HG03521 (cell line): Measurements from ENCODE around the gene MBD3L3.
"Not testable (repeated sequence)": the region's sequence is repeated elsewhere in the genome, so short reads cannot be mapped to it uniquely, and the experiment has no call there.

Experiments
- ATAC-seq: cut with Tn5 transposase; IDR thresholded peaks from one replicate; pipeline ENCODE4 v1.9.1; 2021; ENCODE audit warnings: mild to moderate bottlenecking, moderate library complexity; ENCODE audit not compliant: unreplicated experiment

MBD3L3 gene

DNA sequence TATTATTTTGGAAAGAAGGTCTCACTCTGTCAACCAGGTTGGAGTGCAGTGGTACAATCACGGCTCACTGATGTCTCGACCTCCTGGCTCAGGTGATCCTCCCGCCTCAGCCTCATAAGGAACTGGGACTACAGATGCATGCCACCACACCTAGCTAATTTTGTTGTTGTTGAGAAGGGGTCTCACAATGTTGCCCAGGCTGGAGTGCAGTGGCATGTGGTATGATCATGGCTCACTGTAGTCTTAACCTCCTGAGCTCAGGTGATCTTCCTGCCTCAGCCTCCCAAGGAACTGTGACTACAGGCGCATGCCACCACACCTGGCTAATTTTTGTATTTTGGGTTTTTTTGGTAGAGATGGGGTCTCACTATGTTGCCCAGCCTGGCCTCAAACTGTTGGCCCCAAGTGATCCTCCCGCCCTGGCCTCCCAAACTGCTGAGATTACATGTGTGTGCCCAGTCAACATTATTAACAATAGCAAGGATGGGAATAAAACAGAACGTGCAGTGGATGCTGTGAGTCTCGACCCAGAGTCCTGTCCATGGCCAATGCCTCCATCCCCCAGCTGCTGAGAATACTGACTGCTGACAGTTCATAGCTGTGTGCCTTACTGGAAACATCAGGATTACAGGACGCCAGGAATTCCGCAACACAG is 5.4 kb upstream of the MBD3L3 start:
- no peak for ATAC-seq

DNA sequence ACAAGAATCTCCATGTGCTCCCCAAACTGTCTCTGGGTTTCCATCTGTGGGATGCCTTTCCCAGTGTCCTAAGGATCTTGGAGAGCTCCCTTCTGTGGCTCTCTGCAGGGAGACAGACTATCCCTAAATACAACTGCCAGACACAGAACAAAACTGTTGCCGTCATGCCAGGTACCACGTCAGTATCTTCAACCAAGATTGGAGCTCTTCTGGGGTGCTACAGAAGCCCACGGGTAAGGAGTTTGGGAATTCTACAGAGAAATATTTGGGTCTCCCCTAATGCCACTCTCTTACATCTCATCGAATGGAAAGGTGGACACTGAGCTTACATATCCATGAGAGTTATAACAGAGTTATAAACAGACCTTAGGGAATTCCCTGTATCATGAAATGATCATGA is 4.9 kb upstream of the MBD3L3 start:
- ATAC-seq, result no peak

- not testable (repeated sequence) for ATAC-seq
Observed at GRCh38 chr19:7059977-7060376, 1.5 kb upstream of the MBD3L3 start.

DNA sequence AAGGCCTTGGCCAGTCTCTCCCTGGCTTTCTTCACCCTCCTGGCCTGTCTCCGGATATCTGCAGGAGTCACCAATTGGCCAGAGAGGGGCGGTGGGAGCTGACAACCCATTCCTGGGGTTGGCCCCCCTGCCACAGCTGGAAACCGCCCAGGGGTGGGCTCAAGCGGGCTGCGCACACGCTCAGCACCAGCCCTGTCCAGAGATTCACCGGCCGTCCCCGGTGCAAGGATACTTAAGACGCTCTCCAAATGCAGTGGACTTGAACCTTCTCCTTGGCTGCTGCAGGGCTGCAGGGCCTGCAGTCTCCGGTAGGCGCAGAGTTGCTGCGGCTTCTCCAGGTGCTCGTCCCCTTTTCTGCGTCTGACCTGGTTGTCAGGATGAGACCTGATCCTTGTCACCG is 2.1 kb downstream of the MBD3L3 start:
- not testable (repeated sequence) for ATAC-seq

- ATAC-seq, result not testable (repeated sequence)
Observed at GRCh38 chr19:7055679-7056078, 2.8 kb downstream of the MBD3L3 start.

DNA sequence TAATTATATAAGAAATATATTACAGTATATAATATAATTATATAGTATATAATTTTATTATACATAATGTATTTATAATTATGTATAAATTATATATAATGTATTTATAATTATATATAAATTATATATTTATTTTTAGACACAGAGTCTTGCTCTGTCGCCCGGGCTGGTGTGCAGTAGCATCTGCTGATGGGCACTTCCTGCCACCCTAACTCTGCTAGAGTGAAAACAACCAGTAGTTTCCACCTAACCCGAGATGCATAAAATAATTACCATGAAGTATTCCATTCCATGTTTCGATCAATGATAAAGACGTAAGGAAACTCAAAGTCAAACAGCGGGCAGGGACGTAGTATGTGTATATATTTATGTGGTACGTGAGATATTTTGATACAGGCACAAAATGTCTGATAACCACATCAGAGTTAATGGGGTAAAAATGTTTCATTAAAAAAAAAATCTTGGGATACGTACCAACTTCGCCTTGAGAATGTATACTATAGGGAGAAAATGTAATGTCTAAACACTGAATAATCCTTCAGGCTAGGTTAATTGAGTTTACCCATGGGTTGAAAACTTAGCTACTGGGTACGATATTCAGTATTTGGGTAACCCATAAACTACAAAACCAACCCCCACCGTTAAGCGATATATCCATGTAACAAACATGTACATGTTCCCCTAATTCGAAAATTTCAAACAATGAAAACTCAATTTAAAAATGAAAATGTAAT is 3.7 kb downstream of the MBD3L3 start:
- ATAC-seq, result not testable (repeated sequence)

- ATAC-seq, result not testable (repeated sequence)
Observed at GRCh38 chr19:7052896-7053295, 5.6 kb downstream of the MBD3L3 start.

DNA sequence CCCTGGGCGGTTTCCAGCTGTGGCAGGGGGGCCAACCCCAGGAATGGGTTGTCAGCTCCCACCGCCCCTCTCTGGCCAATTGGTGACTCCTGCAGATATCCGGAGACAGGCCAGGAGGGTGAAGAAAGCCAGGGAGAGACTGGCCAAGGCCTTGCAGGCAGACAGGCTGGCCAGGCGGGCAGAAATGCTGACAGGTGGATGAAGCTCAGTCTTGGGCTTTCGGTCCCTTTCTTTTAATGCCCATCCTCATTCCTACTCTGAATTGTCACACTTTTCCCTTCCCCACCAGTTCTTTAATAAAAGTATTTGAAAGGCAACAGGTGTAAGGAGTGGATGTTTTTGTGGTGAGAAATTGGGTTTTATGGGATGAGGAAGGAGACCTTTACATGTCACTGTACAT is 7.1 kb downstream of the MBD3L3 start:
- ATAC-seq, result not testable (repeated sequence)

DNA sequence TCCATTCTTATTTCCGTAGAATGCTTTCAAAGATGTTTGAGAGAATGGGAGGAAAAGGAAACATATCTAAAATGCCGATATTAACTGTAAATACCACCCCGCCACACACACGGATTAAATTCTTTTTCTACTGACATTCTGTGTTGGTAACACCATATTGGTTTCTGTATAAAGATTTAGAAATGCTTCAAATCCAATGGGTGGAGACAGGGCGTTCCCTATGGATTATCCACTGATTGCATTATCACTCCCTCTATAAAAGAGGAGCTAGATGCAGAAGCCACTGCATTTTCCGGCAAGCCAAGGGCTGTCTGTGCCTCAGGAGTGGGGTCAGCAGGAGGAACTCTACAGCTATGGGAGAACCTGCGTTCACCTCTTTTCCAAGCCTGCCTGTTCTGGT is 9.5 kb downstream of the MBD3L3 start, which contains the start of gene MBD3L2:
Gene MBD3L2 (plus strand): TSS at position 301 of the 400 bp plus-strand sequence. CDS start 53 bp downstream, at position 354.
- ATAC-seq, result not testable (repeated sequence)

DNA sequence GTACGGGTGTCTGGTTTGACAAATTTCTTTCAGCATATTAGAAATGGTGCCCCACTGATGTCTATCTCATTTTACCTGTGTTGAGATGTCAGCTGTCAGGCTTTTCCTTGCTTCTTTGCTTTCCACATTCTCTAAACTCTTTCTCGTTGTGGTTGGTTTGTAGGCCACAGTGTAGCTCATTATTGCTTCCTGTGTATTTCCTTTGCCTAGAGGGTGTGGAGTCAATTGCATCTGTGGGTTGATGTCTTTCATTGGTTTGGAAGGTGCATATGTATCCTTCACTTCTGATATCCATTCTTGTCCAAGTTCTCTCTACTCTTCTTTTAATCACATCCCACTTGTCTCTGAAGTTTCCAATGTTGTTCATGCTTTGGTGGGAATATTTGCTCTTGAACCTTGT is 16.9 kb downstream of the MBD3L3 start:
- not testable (repeated sequence) for ATAC-seq

DNA sequence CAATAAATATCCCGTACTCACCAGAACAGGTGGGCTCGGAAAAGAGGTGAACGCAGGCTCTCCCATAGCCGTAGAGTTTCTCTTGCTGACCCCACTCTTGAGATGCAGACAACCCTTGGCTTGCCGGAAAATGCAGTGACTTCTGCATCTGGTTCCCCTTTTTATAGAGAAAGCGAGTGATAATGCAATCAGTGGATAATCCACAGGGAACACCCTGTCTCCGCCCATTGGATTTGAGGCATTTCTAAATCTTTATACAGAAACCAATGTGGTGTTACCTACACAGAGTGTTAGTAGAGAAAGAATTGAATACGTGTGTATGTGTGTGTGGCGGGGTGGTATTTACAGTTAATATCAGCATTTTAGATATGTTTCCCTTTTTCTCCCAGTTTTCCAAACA is 18.4 kb downstream of the MBD3L3 start, which contains the start of gene MBD3L4:
Gene MBD3L4 (minus strand): TSS at position 101 of the 400 bp plus-strand sequence. CDS start 35 bp downstream, at position 66.
- not testable (repeated sequence) for ATAC-seq

GRCh38 chr19:7030278-7030677 is 28.2 kb downstream of the MBD3L3 start, which contains the start of gene MBD3L5:
Gene MBD3L5, plus strand, starts transcription at chr19:7030578. Its CDS starts 34 bp downstream, at chr19:7030612.
- not testable (repeated sequence) for ATAC-seq

- not testable (repeated sequence) for ATAC-seq
Observed at GRCh38 chr19:7028790-7029189, 29.7 kb downstream of the MBD3L3 start.

DNA sequence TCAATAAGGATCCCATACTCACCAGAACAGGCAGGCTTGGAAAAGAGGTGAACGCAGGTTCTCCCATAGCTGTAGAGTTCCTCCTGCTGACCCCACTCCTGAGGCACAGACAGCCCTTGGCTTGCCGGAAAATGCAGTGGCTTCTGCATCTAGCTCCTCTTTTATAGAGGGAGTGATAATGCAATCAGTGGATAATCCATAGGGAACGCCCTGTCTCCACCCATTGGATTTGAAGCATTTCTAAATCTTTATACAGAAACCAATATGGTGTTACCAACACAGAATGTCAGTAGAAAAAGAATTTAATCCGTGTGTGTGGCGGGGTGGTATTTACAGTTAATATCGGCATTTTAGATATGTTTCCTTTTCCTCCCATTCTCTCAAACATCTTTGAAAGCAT is 37.1 kb downstream of the MBD3L3 start, which contains the start of gene MBD3L2B:
Gene MBD3L2B (minus strand): TSS at position 101 of the 400 bp plus-strand sequence. CDS start 34 bp downstream, at position 67.
- not testable (repeated sequence) for ATAC-seq

GRCh38 chr19:7018828-7019227 is 39.6 kb downstream of the MBD3L3 start:
- ATAC-seq, result no peak

DNA sequence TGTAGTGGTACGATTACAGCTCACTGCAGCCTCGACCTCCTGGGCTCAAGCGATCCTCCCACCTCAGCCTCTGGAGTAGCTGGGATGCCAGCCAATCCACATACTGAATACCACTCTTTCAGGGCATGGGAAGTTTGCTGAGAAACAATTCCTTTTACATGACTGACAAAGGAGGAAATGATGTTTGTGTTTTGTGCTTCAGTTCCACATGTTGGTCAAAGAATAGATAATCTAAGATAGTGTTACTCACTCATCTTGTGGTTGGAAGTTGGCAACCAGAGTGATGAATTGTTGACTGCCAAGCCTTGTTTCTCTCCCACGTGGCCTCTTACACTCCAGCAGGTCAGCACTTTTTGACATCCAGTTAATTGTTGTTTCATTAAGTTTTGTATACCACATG is 44.8 kb downstream of the MBD3L3 start:
- ATAC-seq, result no peak

GRCh38 chr19:7010722-7011593 is 47.5 kb downstream of the MBD3L3 start:
- ATAC-seq, result no peak

- no peak for ATAC-seq
Observed at GRCh38 chr19:7007859-7008258, 50.6 kb downstream of the MBD3L3 start.
